ENCODE measurements around the gene AQP3. TPM values are rescaled to one million over a fixed set of nuclear protein-coding genes. Genes with fewer than 3 reads are reported as not detected.
A peak's percentile ranks its signal among the peaks of the same experiment; 100 is the strongest.

AQP3 gene
- total and polyA plus RNA-seq, 9 of the 15 experiments (the other 6 are each of a cell fraction or from before 2014, with no cell fraction given), result 4.2 to 31.5 (median 17.6) TPM

- TF ChIP-seq GMEB1 (CRISPR knock-in tag; IDR thresholded peaks at IDR 0.05) (no peak), NFRKB (IDR thresholded peaks at IDR 0.05; ENCODE audit: low read depth) (no peak), KLF16 (IDR thresholded peaks at IDR 0.05) (peak; percentile 68), HMBOX1 (IDR thresholded peaks at IDR 0.05) (no peak), ZNF449 (CRISPR knock-in tag; IDR thresholded peaks at IDR 0.05) (no peak), YY1 (IDR thresholded peaks at IDR 0.05; ENCODE audit: borderline replicate concordance in 1 of 3, control insufficient read depth in 1 of 3, extremely low read depth in 1 of 3, insufficient read depth in 3 of 3, insufficient read length in 1 of 3, insufficient replicate concordance in 2 of 3, low read depth in 1 of 3, low read length in 2 of 3) (peak in 1 of 3 experiments; percentile 54), TRIM28 (IDR thresholded peaks at IDR 0.05) (no peak), EZH2 (IDR thresholded peaks at IDR 0.05; ENCODE audit: borderline replicate concordance, low read depth, low read length) (no peak), TAF15 (IDR thresholded peaks at IDR 0.05; ENCODE audit: low read depth, low read length) (no peak), DEAF1 (CRISPR knock-in tag; IDR thresholded peaks at IDR 0.05) (no peak), ZNF444 (CRISPR knock-in tag; IDR thresholded peaks at IDR 0.05) (no peak), ZNF79 (CRISPR knock-in tag; IDR thresholded peaks at IDR 0.05; ENCODE audit: low read depth) (no peak), PRDM10 (IDR thresholded peaks at IDR 0.05; ENCODE audit: partially characterized antibody) (peak; percentile 50), PML (IDR thresholded peaks at IDR 0.05; ENCODE audit: low read length) (no peak), SIN3A (IDR thresholded peaks at IDR 0.05; ENCODE audit: borderline replicate concordance in 2 of 2, control insufficient read depth in 1 of 2, low read depth in 2 of 2, low read length in 2 of 2) (peak; percentile 62 to 94; a peak in 3 of 4 replicates), KLF6 (CRISPR knock-in tag; IDR thresholded peaks at IDR 0.05; ENCODE audit: borderline replicate concordance) (no peak), PHF21A (IDR thresholded peaks at IDR 0.05; ENCODE audit: borderline replicate concordance, low read depth) (peak; percentile 57)
Observed at GRCh38 chr9:33446946-33447798, at the start of gene AQP3 (continued).

All from K562 (cell line).